ENCODE results near the gene CASR. TPM values are rescaled to one million over a fixed set of nuclear protein-coding genes. Genes with fewer than 3 reads are reported as not detected.
"Not testable (repeated sequence)": the region's sequence is repeated elsewhere in the genome, so short reads cannot be mapped to it uniquely, and the experiment has no call there.

CASR gene
- total RNA-seq, 1 donor from 2014 or later = not detected

- DNase-seq (ENCODE audit: low read depth) = no peak
- TF ChIP-seq CTCF (IDR thresholded peaks at IDR 0.05; ENCODE audit: insufficient read depth, low read length, severe bottlenecking) = no peak
- Histone ChIP-seq H3K4me3 (ENCODE audit: low read depth, low read length) (no peak overlapping the region), H3K36me3 (ENCODE audit: control insufficient read depth, insufficient read depth, low read length) (no peaks in the 10 kb centered on the region), H3K27me3 (ENCODE audit: control insufficient read depth, insufficient read depth, low read length) (no peaks in the 10 kb centered on the region)
- no peak for FAIRE-seq
Observed at GRCh38 chr3:122168044-122168443, 15.4 kb upstream of the CASR start.

GRCh38 chr3:122169911-122170310 lies 13.6 kb upstream of the CASR start:
- no peaks in the 10 kb centered on the region for H3K27me3 ChIP-seq (ENCODE audit: control insufficient read depth, insufficient read depth, low read length)
- H3K4me3 ChIP-seq (ENCODE audit: low read depth, low read length) = no peak overlapping the region
- DNase-seq (ENCODE audit: low read depth) (peak; percentile 89), FAIRE-seq (peak; percentile 32)
- no peaks in the 10 kb centered on the region for H3K36me3 ChIP-seq (ENCODE audit: control insufficient read depth, insufficient read depth, low read length)
- no peak for TF ChIP-seq CTCF (IDR thresholded peaks at IDR 0.05; ENCODE audit: insufficient read depth, low read length, severe bottlenecking)

DNA sequence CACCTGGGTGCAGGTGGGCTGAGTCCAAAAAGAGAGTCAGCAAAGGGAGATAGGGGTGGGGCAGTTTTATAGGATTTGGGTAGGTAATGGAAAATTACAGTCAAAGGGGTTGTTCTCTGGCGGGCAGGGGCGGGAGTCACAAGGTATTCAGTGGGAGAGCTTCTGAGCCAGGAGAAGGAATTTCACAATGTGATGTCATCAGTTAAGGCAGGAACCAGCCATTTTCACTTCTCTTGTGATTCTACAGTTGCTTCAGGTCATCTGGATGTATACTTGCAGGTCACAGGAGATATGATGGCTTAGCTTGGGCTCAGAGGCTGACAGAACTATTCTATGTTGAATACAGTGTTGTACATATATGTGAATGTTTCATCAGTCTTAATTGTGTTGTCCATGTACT lies 12.1 kb upstream of the CASR start:
- FAIRE-seq; H3K4me3 ChIP-seq (ENCODE audit: low read depth, low read length); DNase-seq (ENCODE audit: low read depth); H3K27me3 ChIP-seq (ENCODE audit: control insufficient read depth, insufficient read depth, low read length); H3K36me3 ChIP-seq (ENCODE audit: control insufficient read depth, insufficient read depth, low read length): not testable (repeated sequence)

GRCh38 chr3:122178711-122179110 lies 4.8 kb upstream of the CASR start:
- no peak for FAIRE-seq
- no peaks in the 10 kb centered on the region for H3K36me3 ChIP-seq (ENCODE audit: control insufficient read depth, insufficient read depth, low read length)
- H3K27me3 ChIP-seq (ENCODE audit: control insufficient read depth, insufficient read depth, low read length) = peaks cover 5% of the 10 kb centered on the region
- no peak for TF ChIP-seq CTCF (IDR thresholded peaks at IDR 0.05; ENCODE audit: insufficient read depth, low read length, severe bottlenecking)
- peak; percentile 63 for DNase-seq (ENCODE audit: low read depth)
- H3K4me3 ChIP-seq (ENCODE audit: low read depth, low read length) = no peak overlapping the region

- Histone ChIP-seq H3K27me3 (ENCODE audit: control insufficient read depth, insufficient read depth, low read length) (peaks cover 11% of the 10 kb centered on the region), H3K36me3 (ENCODE audit: control insufficient read depth, insufficient read depth, low read length) (no peaks in the 10 kb centered on the region)
Observed at GRCh38 chr3:122183893-122184590, 574 bp downstream of the CASR start.

GRCh38 chr3:122184591-122184929 lies 1.1 kb downstream of the CASR start:
- no peaks in the 10 kb centered on the region for H3K36me3 ChIP-seq (ENCODE audit: control insufficient read depth, insufficient read depth, low read length)
- H3K4me3 ChIP-seq (ENCODE audit: low read depth, low read length) = no peak overlapping the region
- H3K27me3 ChIP-seq (ENCODE audit: control insufficient read depth, insufficient read depth, low read length) = peaks cover 11% of the 10 kb centered on the region
- DNase-seq (ENCODE audit: low read depth) (no peak), FAIRE-seq (no peak)
- TF ChIP-seq CTCF (IDR thresholded peaks at IDR 0.05; ENCODE audit: insufficient read depth, low read length, severe bottlenecking) = no peak

More at GRCh38 chr3:122183893-122184590, 574 bp downstream of the CASR start:
- FAIRE-seq (no peak), DNase-seq (ENCODE audit: low read depth) (no peak)
- TF ChIP-seq CTCF (IDR thresholded peaks at IDR 0.05; ENCODE audit: insufficient read depth, low read length, severe bottlenecking) = no peak
- no peak overlapping the region for H3K4me3 ChIP-seq (ENCODE audit: low read depth, low read length)
